GM21381 (cell line): ENCODE measurements around the gene DDX42.

Source experiments
- ATAC-seq: cut with Tn5 transposase; IDR thresholded peaks from one replicate; pipeline ENCODE4 v1.9.1; 2021; ENCODE audit warnings: mild to moderate bottlenecking, moderate library complexity; ENCODE audit not compliant: unreplicated experiment

Gene DDX42

GRCh38 chr17:63774141-63774968, at the start of gene DDX42:
Gene DDX42, plus strand, starts transcription at chr17:63774170. Its CDS starts 12,880 bp downstream, at chr17:63787050.
- ATAC-seq = peak; percentile 1

- no peak for ATAC-seq
Measured at GRCh38 chr17:63735691-63736090, 38.3 kb upstream of the DDX42 start.

- no peak for ATAC-seq
Measured at GRCh38 chr17:63740464-63741142, 33.4 kb upstream of the DDX42 start.

GRCh38 chr17:63741143-63741407, 32.9 kb upstream of the DDX42 start:
- no peak for ATAC-seq

GRCh38 chr17:63741408-63742173, 32.4 kb upstream of the DDX42 start, which contains the start of gene STRADA:
Gene STRADA, minus strand, starts transcription at chr17:63741799. Its CDS starts 13,430 bp downstream, at chr17:63728369.
- ATAC-seq = peak; percentile 86

- no peak for ATAC-seq
Measured at GRCh38 chr17:63751806-63752205, 22.2 kb upstream of the DDX42 start.

GRCh38 chr17:63752707-63753106, 21.3 kb upstream of the DDX42 start:
- no peak for ATAC-seq

- no peak for ATAC-seq
Measured at GRCh38 chr17:63753215-63753614, 20.8 kb upstream of the DDX42 start.

- no peak for ATAC-seq
Measured at GRCh38 chr17:63754046-63754445, 19.9 kb upstream of the DDX42 start.

GRCh38 chr17:63758428-63758827, 15.5 kb upstream of the DDX42 start:
- ATAC-seq = no peak

GRCh38 chr17:63760771-63761539, 13.0 kb upstream of the DDX42 start:
- ATAC-seq = no peak

- ATAC-seq = no peak
Measured at GRCh38 chr17:63762161-63763078, 11.6 kb upstream of the DDX42 start.

GRCh38 chr17:63764716-63765115, 9.3 kb upstream of the DDX42 start:
- no peak for ATAC-seq

GRCh38 chr17:63766754-63767153, 7.2 kb upstream of the DDX42 start:
- ATAC-seq = no peak

GRCh38 chr17:63768433-63768832, 5.5 kb upstream of the DDX42 start:
- ATAC-seq = no peak

GRCh38 chr17:63772801-63773271, 1.1 kb upstream of the DDX42 start:
- no peak for ATAC-seq

- ATAC-seq = peak; percentile 85
Measured at GRCh38 chr17:63773272-63774140, 464 bp upstream of the DDX42 start, which contains the start of gene CCDC47. Gene CCDC47, minus strand, starts transcription at chr17:63773597. Its CDS starts 7,422 bp downstream, at chr17:63766175.

GRCh38 chr17:63774969-63775265, 947 bp downstream of the DDX42 start:
- ATAC-seq = no peak

- no peak for ATAC-seq
Measured at GRCh38 chr17:63775420-63775819, 1.4 kb downstream of the DDX42 start.
